SKM-1 treated with dmso at 0.1 percent for 144 hours (cell line): Measurements from ENCODE around the gene PRR27.

Experiments used
- DNase-seq: peaks from one replicate; lab custom pipeline; 2025; ENCODE audit not compliant: unreplicated experiment; lab: John Stamatoyannopoulos, UW

Gene PRR27

DNA sequence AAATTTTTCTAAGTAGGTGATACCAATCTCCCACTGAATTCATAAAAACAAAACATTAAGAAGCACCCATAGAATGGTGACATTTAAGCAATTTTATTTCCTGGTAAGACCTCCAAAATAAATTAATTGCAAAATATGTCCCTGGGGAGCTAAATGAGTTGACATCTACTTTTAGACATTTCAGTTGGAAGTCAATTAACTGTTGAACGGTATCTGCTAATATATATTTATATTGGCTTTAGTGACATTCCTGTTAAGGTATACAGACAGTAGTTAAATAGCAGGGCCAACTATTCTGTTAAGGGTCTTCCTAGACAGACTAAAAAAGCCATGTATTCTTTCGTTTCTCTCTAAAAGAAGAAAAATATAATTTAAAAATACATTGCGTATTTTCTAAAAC is at the start of gene PRR27:
PRR27 (plus strand) TSS at position 301 of the 400 bp plus-strand sequence. CDS start 139 bp downstream, outside the sequence.
- DNase-seq, result no peak

DNA sequence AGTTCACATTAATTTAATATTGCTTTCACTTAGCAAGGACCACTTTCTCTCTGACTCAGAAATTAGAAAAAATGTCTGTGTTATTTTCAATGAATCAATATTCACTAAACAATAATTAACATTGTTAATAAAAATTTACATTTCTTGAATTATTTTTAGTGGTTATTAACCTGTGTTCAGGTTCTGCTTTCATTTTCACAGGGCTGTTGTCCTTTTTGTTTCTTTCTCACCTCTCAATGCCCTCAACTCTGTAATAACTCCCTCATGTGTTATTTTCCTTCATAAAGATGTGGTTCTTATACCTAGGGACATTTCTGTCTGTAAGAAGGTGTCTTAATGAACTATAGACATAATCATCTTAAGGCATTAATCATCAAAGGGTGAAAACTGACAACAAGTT is 43.1 kb upstream of the PRR27 start:
- DNase-seq, result no peak

DNA sequence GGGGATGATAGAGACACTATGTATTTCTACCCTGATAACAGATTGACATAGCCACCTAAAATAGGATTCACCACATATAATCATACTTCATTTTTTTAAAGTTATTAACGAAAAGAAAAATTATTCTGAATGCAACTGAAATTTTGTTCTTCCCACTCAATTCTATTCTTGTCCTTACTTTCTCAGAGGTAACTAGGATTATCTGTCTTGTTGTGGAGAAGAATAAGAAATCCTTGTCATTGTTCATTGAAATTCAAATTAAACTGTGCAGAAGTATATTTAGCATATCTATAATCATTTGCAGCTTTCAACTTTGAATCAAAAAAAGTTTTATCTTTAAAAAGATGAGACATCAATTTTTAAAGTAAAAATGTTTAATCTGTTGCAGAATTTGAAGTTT is 40.4 kb upstream of the PRR27 start:
- DNase-seq, result no peak

DNA sequence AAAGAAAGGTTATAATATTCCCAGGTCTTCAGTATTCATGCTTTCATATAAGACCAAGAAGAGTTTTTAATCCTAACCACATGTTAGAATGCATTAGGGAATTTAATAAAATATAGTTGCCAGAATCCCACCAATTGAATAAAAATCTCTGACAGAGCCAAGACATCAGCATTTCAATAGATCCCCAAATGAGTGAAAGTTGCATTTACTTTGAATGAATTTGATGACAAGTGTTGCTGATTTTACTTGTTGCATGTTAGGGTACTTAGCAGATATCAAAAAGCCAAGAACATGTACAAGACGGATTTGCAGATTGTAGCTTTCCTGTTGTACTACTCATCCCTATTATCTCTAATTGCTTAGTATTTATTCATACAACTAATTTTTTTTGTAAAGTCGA is 39.9 kb upstream of the PRR27 start:
- DNase-seq, result no peak

DNA sequence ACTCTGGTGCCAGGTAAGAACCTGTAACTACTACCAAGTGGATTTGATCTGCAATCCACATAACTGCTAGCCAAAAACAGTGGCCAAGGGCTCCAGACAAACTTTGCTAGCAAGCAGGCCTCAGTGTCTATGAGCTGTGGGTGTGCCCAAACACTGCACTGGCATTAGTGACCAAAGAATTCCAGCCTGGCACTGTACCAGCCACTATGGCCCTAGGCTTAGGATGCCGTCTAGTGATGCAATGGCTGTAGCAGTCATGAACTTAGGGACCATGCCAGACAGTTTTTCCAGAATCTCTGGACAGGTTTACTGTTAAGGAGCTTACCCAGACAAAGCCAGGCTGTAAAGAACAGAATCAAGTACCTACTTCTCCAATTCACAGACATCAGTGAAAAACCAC is 33.7 kb upstream of the PRR27 start:
- DNase-seq, result no peak

DNA sequence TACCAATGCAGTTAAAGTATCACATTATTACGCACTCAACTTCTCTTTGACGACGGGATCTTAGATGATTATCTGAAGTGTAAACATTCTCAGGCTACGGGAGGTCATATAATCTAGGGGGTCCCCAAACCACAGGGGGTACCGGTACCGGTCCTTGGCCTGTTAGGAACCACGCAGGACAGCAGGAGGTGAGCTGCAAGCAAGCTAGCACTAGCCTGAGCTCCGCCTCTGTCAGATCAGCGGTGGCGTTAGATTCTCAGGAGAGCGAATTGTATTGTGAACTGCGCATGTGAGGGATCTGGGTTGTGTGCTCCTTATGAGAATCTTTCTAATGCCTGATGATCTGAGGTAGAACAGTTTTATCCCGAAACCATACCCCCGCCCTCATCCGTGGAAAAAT is 20.6 kb upstream of the PRR27 start:
- no peak for DNase-seq

DNA sequence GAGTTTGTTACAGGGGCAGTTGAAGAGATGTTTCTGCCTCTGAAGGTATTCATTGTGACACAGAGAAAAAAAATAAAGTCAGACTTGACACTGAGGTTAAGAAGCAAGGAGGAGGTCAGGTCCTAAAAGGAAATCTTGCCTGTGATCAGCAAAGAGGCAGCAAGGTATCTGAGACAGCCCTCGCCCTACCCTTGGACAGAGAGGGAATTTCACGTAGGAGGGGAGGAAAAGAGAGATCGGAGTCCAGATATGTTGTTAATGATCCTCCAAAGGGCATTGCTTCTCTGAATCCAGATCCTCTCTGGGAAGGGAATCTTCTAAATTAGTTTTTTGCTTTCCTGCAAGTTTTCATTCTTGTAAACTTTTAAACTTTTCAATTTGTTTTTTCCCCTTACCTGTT is 15.3 kb upstream of the PRR27 start:
- DNase-seq, result no peak

DNA sequence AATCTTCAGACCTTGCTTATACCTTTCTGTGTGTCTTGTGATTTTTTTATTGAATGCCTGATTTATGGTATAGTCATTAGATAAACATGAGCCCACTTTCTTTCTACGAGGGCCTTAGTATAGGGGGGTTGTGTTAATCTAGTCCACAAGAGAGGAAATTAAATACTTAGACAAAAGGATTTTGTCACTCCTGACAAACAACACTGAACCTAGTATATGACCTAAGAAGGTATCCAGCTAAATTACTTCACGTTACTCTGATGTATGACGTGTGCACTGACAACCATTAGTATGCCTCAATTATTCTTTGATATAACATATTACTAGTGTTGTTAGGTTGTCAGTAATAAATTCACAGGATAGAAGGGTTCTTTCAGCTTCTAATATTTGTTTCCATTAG is 2.8 kb upstream of the PRR27 start:
- DNase-seq, result no peak

DNA sequence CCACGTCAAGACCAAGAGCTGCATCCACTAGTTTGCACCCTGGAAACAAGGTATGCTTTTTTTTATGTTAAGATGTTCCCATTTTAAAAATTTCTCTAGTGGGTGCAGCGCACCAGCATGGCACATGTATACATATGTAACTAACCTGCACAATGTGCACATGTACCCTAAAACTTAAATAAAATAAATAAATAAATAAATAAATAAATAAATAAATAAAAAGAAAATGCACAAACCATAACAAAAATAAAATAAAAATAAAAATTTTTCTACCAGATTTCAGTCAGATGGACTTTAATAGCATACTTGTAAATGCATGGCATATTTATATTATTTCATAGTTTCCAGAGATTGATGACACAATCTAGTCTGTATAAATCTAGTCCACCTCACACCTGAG is 1.9 kb upstream of the PRR27 start:
- no peak for DNase-seq

DNA sequence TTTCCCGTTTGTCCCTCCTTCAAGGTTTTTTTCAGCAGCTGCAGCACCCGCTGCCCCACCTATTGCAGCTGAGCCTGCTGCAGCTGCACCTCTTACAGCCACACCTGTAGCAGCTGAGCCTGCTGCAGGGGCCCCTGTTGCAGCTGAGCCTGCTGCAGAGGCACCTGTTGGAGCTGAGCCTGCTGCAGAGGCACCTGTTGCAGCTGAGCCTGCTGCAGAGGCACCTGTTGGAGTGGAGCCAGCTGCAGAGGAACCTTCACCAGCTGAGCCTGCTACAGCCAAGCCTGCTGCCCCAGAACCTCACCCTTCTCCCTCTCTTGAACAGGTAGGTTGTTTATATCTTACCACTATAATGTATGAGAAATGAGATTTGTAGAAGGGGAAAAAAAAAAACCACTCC is 4.5 kb downstream of the PRR27 start:
- DNase-seq, result no peak

DNA sequence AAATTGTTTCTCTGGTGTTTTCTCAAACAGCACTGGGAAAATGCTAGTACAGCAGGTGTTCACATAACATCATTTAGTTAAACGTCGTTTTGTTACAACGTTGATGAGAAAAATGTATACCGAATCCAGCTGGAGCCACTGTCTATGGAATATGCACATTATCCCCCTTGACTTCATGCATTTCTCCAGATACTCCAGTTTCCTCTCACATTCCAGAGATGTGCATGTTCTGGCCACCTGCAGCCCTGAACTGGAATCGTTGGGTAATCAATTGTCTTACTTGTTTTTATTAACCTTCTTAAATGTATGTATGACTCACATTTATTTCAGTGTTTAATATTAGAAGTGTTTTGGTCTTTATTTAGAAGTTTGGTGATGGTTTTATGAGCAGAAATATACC is 23.1 kb downstream of the PRR27 start:
- no peak for DNase-seq

DNA sequence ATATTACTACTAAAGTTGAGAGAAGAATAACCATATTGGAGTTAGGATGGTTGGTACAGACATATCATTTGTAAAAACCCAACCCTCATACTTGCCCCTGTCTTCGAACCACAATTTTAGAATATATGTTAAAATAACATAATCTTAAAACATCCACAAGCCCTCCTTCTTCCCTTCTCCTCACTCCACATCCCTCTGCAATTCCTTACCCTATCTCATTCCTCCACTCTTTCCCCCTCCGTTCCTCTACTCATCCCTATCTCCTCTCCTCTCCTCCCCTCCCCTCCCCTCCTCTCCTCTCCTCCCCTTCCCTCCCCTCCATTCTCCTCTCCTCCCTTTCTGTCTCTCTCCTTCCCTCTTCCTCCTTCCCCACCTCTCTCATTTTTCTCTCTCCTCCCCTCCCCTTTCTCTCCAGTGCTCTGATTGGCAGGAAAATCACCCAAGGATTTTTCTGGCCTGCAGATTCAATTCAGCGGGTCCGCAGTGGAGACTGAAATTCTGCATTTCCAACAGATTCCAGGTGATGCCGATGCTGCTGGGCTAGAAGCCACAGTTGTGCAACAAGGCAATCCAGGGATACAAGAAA is 24.1 kb downstream of the PRR27 start:
- DNase-seq, result no peak

DNA sequence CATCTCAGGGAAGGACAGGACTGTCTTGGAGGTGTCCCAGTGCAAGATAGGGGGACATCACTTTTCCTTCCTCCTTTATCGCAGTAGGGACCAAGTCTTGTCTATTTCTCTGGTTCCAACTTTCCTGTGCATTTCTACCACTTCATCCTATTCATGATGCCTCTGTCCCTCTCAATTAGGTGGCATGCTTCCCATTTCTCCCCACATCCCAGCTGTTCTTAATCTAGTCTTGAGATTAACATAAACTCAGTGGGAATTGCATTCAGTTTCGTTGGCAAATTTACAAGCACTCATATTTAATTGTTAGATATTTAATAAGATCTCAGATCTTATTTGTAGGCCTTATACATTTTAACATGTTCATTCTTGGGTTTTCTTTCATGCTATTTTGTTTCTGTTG is 25.8 kb downstream of the PRR27 start:
- no peak for DNase-seq

DNA sequence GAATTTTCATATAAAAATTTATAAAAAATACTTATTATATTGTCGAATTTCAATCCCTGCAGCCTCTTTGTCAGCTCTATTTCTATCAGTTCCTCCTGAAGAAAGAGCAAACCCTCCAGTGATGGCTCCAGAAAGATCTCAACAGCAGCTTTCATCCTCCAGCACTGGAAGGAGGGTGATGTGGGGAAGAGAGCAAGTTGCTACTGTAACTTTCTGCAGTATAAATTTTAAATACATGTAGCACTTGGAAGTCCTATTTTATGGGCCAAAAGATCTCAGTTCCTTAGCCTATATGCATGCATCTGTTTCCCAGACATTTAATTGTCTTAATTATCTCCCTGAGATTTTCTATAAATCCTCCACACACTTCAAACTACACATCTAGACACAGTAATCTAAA is 27.8 kb downstream of the PRR27 start:
- no peak for DNase-seq

DNA sequence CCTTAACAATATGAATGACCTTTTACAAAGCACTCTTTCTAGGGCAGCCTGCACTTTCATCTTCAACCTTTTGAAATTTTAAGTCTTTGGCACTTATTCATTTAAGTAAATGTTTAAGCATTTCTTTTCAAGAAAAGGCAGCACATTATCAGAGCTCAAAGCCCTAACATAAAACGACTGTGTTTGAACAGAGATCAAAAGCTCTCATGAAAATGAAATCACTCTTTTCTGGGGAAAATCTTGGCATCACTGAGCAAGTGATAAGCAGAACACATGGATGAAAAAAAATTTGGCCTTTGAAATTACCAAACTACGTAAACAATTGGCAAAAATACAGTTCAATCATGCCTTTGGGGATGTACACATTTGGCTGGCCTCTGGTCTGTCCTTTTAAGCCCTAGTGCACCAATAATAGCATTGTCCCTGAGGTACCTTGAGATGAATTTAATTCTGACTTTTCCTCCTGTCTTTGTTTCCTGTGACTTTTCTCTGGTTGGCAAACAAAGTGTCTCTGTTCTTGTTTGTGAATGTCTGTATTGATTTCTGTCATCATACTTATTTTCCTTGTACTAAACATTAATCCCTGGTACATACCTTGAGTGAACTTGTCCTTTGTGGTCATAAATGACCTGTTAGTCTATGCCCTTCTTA is 28.6 kb downstream of the PRR27 start:
- no peak for DNase-seq

DNA sequence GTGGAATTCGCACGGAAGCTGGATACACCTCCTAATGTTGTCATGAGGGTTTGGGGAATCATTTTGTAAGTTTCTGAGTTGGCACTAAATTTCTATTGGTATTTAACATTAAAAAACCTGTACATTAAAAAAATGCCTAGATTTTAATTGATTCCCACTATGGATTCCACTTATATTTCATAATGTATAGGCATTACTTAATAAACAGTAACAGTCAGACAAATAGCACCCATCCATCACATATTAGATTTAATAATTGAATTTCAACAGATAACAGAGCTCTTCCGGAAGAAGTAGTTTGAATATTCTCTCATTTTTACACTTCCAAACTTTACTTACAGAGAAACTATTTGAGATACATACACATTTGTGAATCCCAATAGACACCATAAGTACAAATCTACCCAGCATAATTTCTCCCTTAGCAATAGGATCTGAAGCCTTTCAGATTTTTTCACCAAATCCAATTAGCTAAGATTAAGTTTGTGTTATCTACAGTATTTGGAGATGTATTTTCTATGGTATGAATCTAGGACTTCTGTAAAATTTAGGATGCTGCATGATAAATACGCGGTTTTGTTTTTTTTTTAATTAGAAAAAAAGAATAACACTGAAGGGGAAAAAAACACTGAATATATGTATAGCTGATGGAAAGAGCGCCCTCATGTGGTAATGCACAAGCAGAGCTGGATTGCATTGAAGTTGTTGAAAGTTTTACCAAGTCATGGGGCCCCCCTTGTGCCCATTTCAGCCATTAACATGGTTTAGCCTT is 29.3 kb downstream of the PRR27 start:
- peak; percentile 49 for DNase-seq

DNA sequence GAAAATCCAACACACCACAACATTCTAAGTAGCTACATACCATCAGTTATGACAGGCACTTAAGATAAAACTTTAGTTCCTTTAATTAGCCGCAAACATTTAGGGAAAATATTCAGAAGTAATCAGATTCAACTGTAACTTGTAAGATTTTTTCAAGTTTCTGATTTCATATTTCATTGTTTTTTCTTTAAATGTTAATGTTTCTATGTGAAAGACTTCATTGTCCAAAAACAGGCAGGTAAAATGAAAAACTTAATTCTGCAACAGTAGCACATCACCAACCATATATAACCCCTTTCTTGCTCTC is 29.9 kb downstream of the PRR27 start:
- DNase-seq, result no peak

DNA sequence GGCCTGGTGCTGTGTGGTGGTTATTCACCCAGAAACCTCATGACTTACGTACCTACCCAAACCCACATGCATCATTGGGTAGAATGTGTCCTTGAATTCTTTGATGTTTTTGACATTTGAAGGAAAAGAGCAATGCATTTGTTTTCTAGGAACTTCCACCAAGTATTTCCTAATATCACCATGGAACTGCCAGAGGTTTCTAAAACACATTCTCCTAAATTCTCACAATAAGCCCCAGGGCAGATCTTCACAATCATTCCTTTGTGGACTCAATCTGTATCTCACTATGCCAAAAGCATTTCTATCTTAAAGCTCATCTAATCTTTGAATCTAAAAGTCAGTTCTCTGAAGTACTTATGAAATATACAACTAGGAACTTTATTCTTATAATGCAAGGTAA is 33.2 kb downstream of the PRR27 start:
- no peak for DNase-seq

DNA sequence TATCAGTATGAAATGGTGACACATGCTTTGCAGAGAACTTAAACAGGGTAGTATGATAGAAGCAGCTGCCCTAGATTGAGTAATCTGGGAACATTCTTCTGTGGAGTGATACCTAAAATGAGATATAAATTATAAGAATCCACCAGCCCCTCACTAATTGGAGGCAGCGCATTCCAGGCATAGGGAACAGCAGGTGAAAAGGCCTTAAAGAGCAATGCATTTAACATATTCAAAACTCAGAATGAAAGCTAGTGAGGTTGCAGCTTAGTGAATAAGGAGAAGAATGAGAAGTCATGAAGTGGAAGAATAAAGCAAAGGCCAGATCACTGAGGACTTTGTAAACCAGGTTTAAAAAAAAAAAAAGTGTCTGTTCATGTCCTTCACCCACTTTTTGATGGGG is 36.5 kb downstream of the PRR27 start:
- no peak for DNase-seq

DNA sequence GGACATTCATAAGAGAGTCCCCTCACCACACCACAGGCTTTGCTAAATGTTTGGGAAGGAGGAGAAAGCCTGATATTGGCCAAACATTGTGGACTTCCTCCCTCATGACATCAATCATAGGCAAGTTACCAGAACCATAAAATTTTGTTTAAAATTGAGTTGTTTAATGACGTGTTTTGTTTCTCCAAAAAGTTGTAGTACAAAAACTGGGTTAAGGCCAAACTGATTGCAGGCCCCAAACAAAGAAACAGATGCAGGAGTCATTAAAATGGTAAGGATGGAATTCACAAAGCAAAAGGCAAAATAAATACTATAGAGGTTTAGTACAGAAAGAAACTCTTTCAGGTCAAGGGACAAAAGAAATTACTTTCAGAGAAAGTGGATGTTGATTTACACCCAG is 37.6 kb downstream of the PRR27 start:
- no peak for DNase-seq

DNA sequence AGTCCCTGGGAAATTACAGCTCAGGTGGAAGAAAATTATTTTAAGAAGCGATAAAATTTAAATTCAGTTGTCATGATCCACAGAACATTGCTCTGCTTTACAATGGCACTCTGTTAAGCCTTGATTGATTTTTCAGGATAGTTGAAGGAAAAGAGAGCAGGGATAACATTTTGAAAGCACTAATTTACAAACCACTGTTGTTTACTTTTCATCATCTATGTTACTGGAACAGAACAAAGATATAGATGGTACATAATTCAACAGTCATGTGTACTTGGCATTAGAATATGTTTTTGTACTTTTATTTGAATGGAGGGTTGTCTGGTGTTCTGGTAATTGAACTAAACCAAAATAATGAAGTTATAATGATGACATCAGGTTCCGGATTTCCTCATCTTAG is 38.9 kb downstream of the PRR27 start:
- no peak for DNase-seq

DNA sequence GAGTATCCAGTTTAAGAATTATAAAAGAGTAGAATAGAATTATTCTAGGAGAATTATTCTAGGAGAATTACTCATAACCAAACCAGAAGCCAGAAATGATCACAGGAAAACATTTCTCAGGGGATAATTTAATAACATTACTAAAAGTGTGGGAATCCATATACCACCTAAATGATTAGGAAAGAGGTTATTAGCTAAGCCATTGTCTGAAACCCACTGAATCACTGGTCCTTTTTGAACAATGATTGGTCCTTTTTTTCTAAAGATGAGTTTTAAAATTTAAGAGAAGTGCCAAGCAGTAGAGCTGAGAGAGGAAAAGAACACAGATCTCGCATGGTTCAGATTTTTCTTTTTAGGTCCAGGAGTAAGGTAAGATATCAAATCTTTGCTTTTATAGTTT is 41.4 kb downstream of the PRR27 start, which contains the start of gene ODAM:
ODAM (plus strand) TSS at position 301 of the 400 bp plus-strand sequence. CDS start 819 bp downstream, outside the sequence.
- no peak for DNase-seq

DNA sequence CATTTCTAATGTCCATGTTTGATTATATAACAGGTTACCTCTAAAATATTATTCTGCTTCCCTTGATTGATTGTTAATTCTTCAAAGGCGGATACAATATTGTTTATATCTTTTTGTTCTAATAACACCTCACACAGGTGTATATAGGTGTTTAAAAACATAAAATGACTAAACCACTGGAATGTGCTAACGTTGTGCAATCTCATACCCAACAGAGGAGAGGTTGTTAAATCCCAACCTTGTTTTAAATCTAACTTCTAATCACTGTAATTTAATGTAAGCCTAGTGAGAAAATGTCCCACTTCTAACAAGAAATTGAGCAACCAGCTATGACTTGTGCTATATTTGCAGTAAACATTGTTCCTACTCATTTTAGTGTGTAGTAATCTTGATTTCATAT is 42.8 kb downstream of the PRR27 start:
- no peak for DNase-seq
